GM19372 (cell line): ENCODE results near the gene NNT.
"Not testable (repeated sequence)": the region's sequence is repeated elsewhere in the genome, so short reads cannot be mapped to it uniquely, and the experiment has no call there.

ENCODE experiments used
- ATAC-seq: cut with Tn5 transposase; IDR thresholded peaks from one replicate; pipeline ENCODE4 v1.9.1; 2021; ENCODE audit warnings: mild to moderate bottlenecking, low read depth, moderate library complexity; ENCODE audit not compliant: unreplicated experiment

NNT gene

DNA sequence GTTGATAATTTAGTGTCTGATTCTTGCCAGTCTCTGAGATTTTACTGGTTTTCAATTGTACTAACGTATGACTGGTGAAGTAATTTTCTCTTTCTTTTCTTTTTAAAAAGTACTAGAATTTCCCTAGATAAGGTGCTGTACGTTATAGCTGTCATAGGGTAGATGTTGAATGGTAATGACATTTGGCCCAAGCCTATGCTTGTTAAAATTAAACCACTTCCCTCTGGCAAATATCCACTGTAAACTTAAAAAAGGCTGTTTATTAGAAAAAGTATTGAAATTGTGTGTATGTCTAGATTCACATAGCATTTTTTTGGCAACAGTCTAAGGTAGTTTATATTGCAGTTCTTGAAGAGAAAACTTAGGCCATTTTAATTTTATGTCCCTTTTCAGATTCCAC is 97.6 kb downstream of the NNT start:
- no peak for ATAC-seq

DNA sequence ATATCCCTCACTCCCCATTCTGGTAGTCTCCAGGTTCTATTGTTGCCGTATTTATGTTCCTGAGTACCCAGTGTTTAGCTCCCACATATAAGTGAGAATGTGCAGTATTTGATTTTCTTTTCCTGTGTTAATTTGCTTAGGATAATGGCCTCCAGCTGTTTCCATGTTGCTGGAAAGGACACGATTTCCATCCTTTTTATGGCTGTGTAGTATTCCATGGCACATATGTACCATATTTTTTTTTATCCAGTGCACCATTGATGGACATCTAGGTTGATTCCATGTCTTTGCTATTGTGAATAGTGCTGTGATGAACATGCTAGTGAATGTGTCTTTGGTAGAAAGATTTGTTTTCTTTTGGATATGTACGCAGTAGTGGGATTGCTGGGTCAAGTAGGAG is 98.2 kb downstream of the NNT start:
- no peak for ATAC-seq

DNA sequence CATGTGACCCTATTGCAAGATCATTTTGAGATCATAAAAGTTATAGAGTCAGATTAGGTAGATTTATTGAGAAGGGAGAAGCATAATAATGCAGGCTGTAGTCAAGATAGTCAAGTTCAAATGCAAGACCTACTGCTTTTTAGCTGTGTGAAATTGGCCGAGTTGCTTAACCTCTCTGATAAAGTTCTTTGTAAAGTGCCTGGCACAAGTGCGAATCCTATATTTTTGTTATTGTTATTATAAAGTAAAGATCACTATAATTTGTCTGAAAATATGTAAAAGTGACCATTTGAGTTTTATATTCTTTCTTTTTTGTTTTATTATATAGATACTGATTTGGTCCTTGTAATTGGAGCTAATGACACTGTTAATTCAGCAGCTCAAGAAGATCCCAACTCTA is 99.3 kb downstream of the NNT start:
- no peak for ATAC-seq

DNA sequence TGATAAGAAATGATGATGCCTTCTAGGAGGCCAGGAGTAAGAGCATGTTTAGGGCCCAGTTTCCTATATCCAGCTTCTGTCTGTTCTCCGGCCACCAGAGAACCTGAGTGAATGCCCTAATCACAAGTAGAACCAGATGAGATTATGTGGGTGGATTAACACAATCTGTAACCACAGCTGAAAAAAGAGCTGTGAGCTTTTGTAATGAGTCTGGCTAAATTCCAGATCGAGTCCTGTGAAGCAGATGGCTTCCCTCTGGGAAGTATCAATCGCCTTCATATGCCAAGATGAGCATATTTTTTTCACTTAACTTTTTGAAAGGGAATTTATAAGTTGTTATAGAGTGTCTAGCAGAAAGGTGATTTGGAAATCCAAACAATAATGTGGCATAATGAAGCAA is 99.8 kb downstream of the NNT start:
- no peak for ATAC-seq

DNA sequence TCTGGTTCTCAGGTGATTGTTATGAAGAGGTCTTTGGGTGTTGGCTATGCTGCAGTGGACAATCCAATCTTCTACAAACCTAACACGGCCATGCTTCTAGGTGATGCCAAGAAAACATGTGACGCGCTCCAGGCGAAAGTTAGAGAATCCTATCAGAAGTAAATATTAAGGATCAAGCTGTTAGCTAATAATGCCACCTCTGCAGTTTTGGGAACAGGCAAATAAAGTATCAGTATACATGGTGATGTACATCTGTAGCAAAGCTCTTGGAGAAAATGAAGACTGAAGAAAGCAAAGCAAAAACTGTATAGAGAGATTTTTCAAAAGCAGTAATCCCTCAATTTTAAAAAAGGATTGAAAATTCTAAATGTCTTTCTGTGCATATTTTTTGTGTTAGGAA is 101.3 kb downstream of the NNT start:
- ATAC-seq, result no peak

DNA sequence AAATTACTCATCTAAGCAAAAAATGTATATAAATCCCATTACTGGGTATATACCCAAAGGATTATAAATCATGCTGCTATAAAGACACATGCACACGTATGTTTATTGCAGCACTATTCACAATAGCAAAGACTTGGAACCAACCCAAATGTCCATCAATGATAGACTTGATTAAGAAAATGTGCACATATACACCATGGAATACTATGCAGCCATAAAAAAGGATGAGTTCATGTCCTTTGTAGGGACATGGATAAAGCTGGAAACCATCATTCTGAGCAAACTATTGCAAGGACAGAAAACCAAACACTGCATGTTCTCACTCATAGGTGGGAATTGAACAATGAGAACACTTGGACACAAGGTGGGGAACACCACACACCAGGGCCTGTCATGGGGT is 103.6 kb downstream of the NNT start:
- not testable (repeated sequence) for ATAC-seq

DNA sequence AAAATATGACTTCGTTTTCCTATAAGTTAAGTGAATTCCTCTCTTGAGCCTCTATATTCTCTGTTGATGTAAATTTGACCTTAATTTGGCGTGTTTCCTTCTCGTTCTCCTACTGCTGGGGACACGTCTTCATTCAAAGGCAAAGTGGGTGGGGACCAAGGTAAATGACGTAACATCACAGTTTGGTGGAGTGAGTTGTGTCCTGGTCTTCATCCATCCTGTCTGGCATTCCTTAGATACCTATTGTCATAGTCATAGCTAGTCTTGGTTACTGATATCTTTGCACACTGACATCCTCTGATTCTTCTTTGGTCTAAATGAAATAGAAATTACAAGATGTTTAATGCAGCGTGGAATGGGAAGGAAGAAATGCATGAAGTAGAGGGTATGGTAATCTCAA is 108.5 kb downstream of the NNT start:
- no peak for ATAC-seq

DNA sequence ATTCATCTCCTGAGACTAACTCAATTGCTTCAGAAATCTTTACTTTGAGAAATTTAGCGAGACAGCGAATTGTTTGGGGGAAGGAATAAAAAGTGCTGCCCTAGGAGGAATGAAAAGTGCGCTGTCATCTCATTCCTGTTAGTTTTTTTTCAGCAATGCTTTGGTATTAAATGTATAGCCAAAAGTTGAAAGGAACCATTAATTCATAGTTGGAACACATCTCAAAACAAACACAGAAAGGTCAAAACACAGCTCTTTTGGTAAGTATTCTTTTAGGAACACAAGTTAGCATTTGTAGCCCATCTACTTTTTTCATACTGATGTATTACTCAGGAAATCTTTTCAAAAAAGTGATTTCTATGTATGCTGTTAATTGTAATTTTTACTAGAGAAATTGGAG is 109.1 kb downstream of the NNT start:
- ATAC-seq, result no peak

DNA sequence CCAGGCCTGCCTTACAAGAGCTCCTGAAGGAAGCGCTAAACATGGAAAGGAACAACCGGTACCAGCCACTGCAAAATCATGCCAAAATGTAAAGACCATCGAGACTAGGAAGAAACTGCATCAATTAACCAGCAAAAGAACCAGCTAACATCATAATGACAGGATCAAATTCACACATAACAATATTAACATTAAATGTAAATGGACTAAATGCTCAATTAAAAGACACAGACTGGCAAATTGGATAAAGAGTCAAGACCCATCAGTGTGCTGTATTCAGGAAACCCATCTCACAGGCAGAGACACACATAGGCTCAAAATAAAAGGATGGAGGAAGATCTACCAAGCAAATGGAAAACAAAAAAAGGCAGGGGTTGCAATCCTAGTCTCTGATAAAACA is 116.8 kb downstream of the NNT start:
- not testable (repeated sequence) for ATAC-seq

DNA sequence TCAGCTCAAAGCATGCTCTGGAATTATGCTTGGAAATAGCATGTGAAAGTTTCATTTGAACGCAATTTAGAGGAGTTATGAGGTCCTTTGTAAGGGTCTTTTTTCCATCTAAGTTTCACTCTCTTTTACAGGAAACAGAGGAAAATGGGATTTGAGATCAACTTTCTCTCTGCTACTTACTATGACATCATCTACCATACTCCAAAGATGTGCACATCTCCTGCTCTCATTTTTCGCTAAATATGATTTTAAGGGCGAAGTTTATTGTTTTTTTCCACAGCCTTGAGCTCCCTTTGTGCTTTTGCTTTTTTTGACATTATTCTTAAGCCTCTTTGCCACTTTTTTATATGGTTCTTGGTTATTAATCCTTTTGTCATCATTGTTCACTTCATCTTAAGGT is 125.6 kb downstream of the NNT start:
- ATAC-seq, result no peak

DNA sequence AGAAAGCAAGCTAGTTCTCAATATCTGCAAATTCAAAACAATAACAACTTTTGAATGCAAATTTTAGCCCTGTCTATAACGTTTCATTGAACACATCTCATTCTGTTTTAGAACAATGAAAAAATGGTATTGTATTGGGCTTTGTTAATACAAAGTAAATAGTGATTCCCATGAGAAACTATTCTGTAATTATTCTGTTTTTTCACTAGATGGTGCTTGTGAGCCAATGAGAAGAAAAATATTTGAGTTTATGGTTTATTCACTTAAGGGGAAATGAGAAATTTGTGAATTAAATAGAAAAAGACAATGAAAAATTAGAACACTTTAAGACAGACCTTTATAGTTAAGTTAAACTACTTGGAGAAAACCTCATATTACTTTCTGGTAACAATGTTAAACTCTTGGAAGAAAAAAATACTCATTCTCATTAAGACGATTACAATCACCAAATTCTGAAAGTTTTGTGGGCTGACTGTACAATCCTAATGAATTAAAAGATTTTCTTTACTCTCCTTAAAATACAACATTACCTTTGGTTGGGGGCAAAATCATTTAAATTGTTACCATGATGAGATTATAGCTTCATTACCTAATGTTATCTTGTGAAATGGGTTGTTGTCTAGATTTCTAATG is 127.0 kb downstream of the NNT start:
- ATAC-seq, result no peak

DNA sequence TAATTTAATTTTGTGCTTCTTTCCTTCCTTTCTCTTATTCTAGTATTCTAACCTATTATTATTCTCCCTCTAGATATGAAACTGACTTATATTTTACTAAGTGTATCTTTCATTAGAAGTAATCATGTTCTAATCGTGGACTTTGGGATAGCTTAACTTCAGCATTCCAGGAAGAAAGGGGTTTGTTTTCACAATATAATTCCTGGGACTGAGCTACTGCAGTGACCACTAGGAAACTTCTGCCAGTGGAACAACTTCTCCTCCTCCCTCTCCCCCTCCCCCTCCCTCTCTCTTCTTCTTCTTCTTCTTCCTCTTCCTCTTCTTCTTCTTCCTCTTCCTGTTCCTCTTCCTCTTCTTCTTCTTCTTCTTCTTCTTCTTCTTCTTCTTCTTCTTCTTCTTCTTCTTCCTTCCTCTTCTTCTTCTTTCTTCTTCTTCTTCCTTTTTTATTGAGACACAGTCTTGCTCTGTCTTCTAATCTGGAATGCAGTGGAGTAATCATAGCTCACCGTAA is 127.9 kb downstream of the NNT start:
- ATAC-seq, result no peak

DNA sequence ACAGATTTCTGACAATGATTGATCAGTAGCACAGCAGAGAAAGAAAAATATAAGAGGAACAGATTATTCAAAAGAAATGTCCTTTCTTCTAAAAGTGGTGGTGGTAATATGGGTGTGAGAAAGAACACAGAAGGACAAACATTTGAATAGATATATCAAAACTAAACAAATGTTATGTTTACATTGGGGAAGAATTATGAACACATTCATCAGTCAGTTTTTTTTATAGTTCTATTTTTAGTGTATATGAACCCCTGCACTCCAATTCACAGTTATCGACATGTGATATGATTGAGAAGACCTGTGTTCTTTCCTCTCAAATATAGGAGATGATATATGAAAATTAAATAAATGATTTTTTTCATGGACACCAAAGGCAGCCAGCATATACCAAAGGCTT is 128.6 kb downstream of the NNT start:
- no peak for ATAC-seq

DNA sequence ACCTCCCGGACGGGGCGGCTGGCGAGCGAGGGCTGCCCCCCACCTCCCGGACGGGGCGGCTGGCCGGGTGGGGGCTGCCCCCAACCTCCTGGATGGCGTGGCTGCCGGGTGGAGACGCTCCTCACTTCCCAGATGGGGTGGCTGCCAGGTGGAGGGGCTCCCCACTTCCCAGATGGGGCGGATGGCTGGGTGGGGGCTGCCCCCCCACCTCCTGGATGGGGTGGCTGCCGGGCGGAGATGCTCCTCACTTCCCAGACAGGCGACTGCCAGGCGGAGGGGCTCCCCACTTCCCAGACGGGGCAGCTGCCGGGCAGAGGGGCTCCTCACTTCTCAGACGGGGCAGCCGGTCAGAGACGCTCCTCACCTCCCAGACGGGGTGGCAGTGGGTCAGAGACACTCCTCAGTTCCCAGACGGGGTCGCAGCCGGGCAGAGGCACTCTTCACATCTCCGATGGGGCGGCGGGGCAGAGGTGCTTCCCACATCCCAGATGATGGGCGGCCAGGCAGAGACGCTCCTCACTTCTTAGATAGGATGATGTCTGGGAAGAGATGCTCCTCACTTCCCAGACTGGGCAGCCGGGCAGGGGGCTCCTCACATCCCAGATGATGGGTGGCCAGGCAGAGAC is 143.1 kb downstream of the NNT start:
- ATAC-seq, result not testable (repeated sequence)

DNA sequence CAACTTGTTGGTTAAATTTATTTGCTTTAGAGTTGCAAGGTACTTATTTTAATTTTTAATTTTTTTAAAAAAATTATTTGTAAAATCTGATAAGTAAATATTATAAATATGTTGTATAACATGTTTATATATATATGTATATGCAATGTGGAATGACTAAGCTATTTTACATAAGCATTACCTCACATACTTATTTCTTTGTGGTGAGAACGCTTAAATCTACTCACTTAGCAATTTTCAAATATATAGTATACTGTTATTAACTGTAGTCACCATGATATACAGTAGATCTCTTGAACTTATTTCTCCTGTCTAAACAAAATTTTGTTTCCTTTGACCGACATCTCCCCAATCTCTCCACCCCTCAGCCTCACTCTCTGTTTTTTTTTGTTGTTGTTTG is 147.8 kb downstream of the NNT start:
- no peak for ATAC-seq

DNA sequence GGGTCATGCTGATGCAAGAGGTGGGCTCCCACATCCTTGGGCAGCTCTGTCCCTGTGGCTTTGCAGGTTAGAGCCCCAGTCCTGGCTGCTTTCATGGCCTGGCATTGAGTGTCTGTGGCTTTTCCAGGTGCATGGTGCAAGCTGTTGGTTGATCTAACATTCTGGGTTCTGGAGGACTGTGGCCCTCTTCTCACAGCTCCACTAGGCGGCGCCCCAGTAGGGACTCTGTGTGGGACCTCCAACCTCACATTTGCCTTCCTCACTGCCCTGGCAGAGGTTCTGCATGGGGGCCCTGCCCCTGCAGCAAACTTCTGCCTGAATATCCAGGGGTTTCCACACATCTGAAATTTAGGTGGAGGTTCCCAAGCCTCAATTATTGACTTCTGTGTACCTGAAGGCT is 150.1 kb downstream of the NNT start:
- ATAC-seq, result no peak
